OCI-LY7 (cell line): ENCODE measurements around the gene BRD1. TPM values are rescaled to one million over a fixed set of nuclear protein-coding genes. Genes with fewer than 3 reads are reported as not detected.

ENCODE experiments used
- BruUV-seq: library from RNA; stranded (reverse); fragments of 400-500 nt; replicated peaks from 2 replicates; lab custom pipeline; 2021; lab: Mats Ljungman, UMichigan
- CTCF ChIA-PET: fragments of 300-600 bp; sonication (Branson Sonifier 250); formaldehyde crosslinking; loops from one replicate; lab custom pipeline; 2022; ENCODE audit warnings: antibody characterized with exemption; ENCODE audit not compliant: unreplicated experiment; lab: Charles Lee
- POLR2A ChIA-PET: fragments of 300-600 bp; sonication (Branson Sonifier 250); formaldehyde crosslinking; loops from one replicate; lab custom pipeline; 2022; ENCODE audit warnings: antibody characterized with exemption; lab: Charles Lee
- DNase-seq: peaks from one replicate; pipeline ENCODE4 v3.0.0-alpha.2; 2015; ENCODE audit warnings: low spot score
- H2AFZ ChIP-seq: fragments of 200-600 bp; sonication (generic), shearing (Covaris generic); 2 replicates; pipeline ENCODE4 v1.6.1; 2014; ENCODE audit warnings: mild to moderate bottlenecking, antibody characterized with exemption, low read length, moderate library complexity
- H3K27ac ChIP-seq: fragments of 200-600 bp; sonication (generic); 2 replicates; pipeline ENCODE4 v1.5.1; 2014; ENCODE audit warnings: mixed run types, low read depth, mild to moderate bottlenecking, moderate library complexity, low read length, inconsistent platforms; ENCODE audit not compliant: poor library complexity, severe bottlenecking
- H3K36me3 ChIP-seq: fragments of 200-600 bp; sonication (generic); 2 replicates; pipeline ENCODE4 v1.6.1; 2014; ENCODE audit warnings: mild to moderate bottlenecking, antibody characterized with exemption, low read length, moderate library complexity, mixed read lengths; ENCODE audit not compliant: insufficient read depth
- H3K4me1 ChIP-seq: fragments of 200-600 bp; sonication (generic); 2 replicates; pipeline ENCODE4 v1.5.1; 2014; ENCODE audit warnings: mild to moderate bottlenecking, low read length; ENCODE audit not compliant: insufficient read depth, poor library complexity, severe bottlenecking
- H3K4me2 ChIP-seq: fragments of 200-600 bp; sonication (generic); 2 replicates; pipeline ENCODE4 v1.6.1; 2014; ENCODE audit warnings: mild to moderate bottlenecking, low read length
- H3K4me3 ChIP-seq: fragments of 200-600 bp; sonication (generic); 2 replicates; pipeline ENCODE4 v1.5.1; 2014; ENCODE audit warnings: mild to moderate bottlenecking, low read depth, low read length; ENCODE audit not compliant: poor library complexity, severe bottlenecking
- H3K79me2 ChIP-seq: fragments of 200-600 bp; sonication (generic); 2 replicates; pipeline ENCODE4 v1.6.1; 2016; ENCODE audit warnings: low read depth, mild to moderate bottlenecking, low read length, moderate library complexity, mixed read lengths; ENCODE audit not compliant: insufficient read depth
- H3K9me2 ChIP-seq: fragments of 200-600 bp; sonication (generic); 2 replicates; pipeline ENCODE4 v1.6.1; 2016; ENCODE audit warnings: mild to moderate bottlenecking, low read length, mixed read lengths; ENCODE audit not compliant: insufficient read depth
- H3K9me3 ChIP-seq: fragments of 200-600 bp; sonication (generic); 2 replicates; pipeline ENCODE4 v1.6.1; 2014; ENCODE audit warnings: mild to moderate bottlenecking, mixed run types, low read length, mixed read lengths
- H4K20me1 ChIP-seq: fragments of 200-600 bp; sonication (generic); 2 replicates; pipeline ENCODE4 v1.6.1; 2014; ENCODE audit warnings: mild to moderate bottlenecking, antibody characterized with exemption, low read length, moderate library complexity, mixed read lengths; ENCODE audit not compliant: insufficient read depth
- EZH2phosphoT487 ChIP-seq: fragments of 200-600 bp; sonication (generic); IDR thresholded peaks from 2 replicates; pipeline ENCODE4 v1.6.1; 2018; ENCODE audit warnings: low read depth, borderline replicate concordance, mild to moderate bottlenecking, mixed run types, antibody characterized with exemption, low read length, moderate library complexity, mixed read lengths
- intact Hi-C: fragments of 100-400 bp; cut with micrococcal nuclease; formaldehyde crosslinking; loops from one replicate; pipeline ENCODE4 v1.10.0; 2022; ENCODE audit not compliant: unreplicated experiment
- total RNA-seq, 2 experiments: library from RNA; depleted of rRNA in 1 of 2; stranded (reverse); fragments of >200 nt in 1 of 2; shearing (Covaris generic) in 1 of 2; gene quantifications; 2 replicates each; pipeline ENCODE4 v1.2.3, GENCODE V29; 2014 to 2022
- TF ChIP-seq, protein P1 (sequence below): fragments of 200-600 bp; sonication (generic); conservative IDR thresholded peaks from 2 replicates; pipeline ENCODE4 v1.5.1; 2014; ENCODE audit warnings: mild to moderate bottlenecking, antibody characterized with exemption, low read length, moderate library complexity, mixed read lengths

Gene BRD1
- total RNA-seq, 2 experiments from 2014 or later, result 38.1 to 46.6 TPM

DNA sequence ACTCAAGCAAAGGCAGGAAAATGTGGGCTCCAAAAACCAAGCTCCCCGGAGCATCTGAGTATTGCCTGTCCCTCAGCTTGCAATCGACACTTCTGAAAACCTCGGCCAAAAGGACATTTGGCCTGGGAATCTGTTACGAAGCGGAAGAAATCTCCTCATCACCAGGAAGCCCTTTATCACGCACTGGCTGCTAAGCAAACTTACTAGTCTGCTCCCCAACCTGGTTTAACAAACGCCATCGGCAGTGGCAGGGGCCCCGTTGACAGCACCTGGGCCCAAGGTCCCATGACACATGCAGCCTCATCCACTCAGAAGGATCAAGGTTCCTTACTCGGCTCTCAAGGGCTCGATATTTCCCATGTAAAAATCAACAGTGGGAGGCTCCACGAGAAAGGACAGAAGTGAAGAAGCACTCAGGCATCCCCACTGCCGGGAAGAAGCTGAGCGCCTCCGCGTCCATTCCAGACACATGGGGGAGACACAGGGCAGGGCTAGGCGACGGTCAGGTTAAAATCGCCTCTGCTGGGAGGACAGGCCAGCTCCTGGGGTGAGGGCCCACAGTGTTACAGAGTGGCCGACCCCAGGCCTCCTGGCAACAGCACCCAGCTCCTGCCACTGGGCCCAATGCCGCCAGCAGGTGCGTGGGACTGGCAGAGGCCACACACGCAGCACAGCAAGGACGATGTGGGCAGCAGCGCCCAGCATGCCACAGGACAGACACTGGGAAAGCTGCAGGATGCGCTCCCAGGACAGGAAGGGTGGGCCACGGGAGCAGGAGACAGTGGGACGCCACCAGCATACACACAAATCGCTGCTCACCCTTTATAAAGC, 27.1 kb downstream of the BRD1 start:
- DNase-seq, result no peak
- Histone ChIP-seq H2AFZ (no peak overlapping the region), H3K4me2 (no peak overlapping the region), H4K20me1 (no peaks in the 10 kb centered on the region), H3K9me3 (no peaks in the 10 kb centered on the region), H3K4me3 (no peak overlapping the region), H3K36me3 (peaks cover 77% of the 10 kb centered on the region), H3K27ac (no peak overlapping the region), H3K9me2 (no peaks in the 10 kb centered on the region), H3K79me2 (no peaks in the 10 kb centered on the region; the same call in 1 of the 2 replicates), H3K4me1 (no peaks in the 10 kb centered on the region)
- ChIA-PET POLR2A (interaction anchor here (0.6 kb wide), 2 partner anchors 26 to 85 kb away, joined by 3 read pairs; no protein-coding TSS in a partner anchor), CTCF (interaction anchor here (0.6 kb wide), 2 partner anchors 166 to 780 kb away, joined by 3 to 4 read pairs; no protein-coding TSS in a partner anchor)
- no TSS peak for BruUV-seq
- TF ChIP-seq EZH2phosphoT487, result no peak
- TF ChIP-seq, protein P1, sequence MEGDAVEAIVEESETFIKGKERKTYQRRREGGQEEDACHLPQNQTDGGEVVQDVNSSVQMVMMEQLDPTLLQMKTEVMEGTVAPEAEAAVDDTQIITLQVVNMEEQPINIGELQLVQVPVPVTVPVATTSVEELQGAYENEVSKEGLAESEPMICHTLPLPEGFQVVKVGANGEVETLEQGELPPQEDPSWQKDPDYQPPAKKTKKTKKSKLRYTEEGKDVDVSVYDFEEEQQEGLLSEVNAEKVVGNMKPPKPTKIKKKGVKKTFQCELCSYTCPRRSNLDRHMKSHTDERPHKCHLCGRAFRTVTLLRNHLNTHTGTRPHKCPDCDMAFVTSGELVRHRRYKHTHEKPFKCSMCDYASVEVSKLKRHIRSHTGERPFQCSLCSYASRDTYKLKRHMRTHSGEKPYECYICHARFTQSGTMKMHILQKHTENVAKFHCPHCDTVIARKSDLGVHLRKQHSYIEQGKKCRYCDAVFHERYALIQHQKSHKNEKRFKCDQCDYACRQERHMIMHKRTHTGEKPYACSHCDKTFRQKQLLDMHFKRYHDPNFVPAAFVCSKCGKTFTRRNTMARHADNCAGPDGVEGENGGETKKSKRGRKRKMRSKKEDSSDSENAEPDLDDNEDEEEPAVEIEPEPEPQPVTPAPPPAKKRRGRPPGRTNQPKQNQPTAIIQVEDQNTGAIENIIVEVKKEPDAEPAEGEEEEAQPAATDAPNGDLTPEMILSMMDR, result no peak
- intact Hi-C loops, result no loop called here

DNA sequence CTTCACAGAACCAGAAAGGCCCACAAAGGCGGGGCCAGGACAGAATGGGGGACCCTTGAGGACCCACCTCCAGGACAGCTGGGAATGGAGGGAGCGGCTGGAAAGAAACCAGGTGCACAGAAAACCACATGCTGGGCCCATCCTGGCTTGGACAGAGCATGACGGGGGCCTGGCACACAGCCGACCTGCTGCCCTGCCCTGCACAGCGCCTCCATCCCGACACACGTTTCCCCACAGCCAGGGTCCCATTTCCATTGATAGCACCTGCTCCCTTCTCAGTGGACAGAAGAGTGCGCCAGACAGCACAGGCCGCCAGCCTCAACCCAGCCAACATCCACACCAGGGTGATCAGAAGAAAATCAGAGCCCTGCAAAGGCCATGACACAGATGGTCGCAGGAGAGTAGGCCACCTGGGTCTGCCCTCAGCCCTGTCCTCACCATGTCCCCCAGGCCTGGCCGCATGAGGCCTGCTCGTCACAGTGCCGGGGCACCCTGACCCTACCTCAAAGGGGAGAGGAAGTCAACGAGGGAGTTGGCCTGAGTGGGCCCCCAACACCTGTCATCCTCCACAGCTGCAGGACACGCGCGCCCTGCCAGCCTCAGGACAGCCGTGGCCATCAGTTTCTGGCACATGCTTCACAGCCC, 28.1 kb downstream of the BRD1 start:
- H2AFZ ChIP-seq, result no peak overlapping the region
- ChIA-PET POLR2A (no interaction called here), CTCF (interaction anchor here (0.6 kb wide), 2 partner anchors 167 to 779 kb away, joined by 3 to 4 read pairs; no protein-coding TSS in a partner anchor)
- no peak overlapping the region for H3K4me3 ChIP-seq
- no peak overlapping the region for H3K4me2 ChIP-seq
- no peaks in the 10 kb centered on the region for H3K9me2 ChIP-seq
- H3K27ac ChIP-seq, result no peak overlapping the region
- no peak for DNase-seq
- BruUV-seq, result no TSS peak
- H4K20me1 ChIP-seq, result no peaks in the 10 kb centered on the region; the same call in 1 of the 2 replicates
- H3K79me2 ChIP-seq, result no peaks in the 10 kb centered on the region; the same call in 1 of the 2 replicates
- peaks cover 81% of the 10 kb centered on the region for H3K36me3 ChIP-seq
- intact Hi-C loops, result no loop called here
- no peaks in the 10 kb centered on the region for H3K4me1 ChIP-seq
- H3K9me3 ChIP-seq, result no peaks in the 10 kb centered on the region
- TF ChIP-seq, protein P1, result no peak
- TF ChIP-seq EZH2phosphoT487, result no peak
